Measurements from ENCODE around the gene SERPINB6.

DNA sequence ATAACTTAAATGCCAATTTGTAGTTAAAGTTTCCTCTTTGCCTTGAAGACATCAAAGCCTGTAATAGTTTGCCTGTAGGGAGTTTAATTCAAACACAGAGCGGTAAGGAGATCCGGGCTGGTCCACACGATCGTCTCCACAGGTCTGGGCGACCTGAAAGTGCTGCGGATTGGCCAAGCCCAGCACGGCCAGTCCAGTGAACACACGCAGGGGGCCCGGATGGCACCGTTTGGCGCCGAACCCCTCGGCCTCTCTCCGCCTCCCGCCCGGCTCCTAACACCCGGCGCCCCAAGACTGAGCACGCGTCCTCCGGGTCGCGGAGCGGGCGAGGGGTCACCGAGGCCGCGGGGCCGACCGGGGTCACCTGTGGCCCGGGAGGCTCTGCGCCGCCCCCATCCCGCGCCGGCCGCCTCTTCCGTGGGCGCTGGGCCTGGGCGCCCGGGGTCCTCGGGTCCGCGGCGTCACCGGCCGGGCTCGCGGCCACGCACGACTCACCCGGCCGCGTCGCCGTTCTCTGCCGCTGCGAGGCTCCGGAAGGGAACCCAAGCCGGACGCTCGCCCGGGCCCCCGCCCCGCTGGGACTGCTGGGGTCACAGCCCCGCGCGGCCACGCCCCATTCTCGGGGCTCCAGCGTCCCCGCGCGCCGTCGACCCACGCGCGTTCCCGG is 481 bp downstream of the SERPINB6 start:
- TF ChIP-seq, protein P1, sequence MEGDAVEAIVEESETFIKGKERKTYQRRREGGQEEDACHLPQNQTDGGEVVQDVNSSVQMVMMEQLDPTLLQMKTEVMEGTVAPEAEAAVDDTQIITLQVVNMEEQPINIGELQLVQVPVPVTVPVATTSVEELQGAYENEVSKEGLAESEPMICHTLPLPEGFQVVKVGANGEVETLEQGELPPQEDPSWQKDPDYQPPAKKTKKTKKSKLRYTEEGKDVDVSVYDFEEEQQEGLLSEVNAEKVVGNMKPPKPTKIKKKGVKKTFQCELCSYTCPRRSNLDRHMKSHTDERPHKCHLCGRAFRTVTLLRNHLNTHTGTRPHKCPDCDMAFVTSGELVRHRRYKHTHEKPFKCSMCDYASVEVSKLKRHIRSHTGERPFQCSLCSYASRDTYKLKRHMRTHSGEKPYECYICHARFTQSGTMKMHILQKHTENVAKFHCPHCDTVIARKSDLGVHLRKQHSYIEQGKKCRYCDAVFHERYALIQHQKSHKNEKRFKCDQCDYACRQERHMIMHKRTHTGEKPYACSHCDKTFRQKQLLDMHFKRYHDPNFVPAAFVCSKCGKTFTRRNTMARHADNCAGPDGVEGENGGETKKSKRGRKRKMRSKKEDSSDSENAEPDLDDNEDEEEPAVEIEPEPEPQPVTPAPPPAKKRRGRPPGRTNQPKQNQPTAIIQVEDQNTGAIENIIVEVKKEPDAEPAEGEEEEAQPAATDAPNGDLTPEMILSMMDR (IDR thresholded peaks at IDR 0.05) = peak in 1 of 4 experiments; percentile 14
- TF ChIP-seq POLR2A (IDR thresholded peaks at IDR 0.05) = peak in 1 of 2 donors; percentile 66

Data from uterus (tissue), 2 donors.